ENCODE data around the gene ST6GALNAC3.

ST6GALNAC3 gene

DNA sequence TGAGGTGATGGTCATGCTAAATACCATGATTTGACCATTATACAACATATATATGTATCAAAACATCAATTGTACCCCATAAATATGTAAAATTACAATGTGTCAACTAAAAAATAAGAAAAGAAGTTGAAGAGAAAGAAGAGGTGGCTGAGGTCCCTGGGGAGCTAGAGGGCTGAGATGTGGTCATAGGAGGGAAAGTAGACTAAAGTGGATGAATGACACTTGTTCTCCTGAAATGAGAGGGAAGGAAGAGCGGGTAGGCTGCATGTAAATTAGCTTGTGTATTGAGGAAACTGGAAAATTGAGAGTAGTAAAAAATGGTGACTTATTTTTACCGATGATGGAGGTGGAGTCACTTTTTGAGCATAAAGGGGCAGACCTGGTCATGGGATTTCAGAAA, 117.0 kb downstream of the ST6GALNAC3 start:
- no peak for DNase-seq (ENCODE audit: low spot score)
- TF ChIP-seq, protein P1, sequence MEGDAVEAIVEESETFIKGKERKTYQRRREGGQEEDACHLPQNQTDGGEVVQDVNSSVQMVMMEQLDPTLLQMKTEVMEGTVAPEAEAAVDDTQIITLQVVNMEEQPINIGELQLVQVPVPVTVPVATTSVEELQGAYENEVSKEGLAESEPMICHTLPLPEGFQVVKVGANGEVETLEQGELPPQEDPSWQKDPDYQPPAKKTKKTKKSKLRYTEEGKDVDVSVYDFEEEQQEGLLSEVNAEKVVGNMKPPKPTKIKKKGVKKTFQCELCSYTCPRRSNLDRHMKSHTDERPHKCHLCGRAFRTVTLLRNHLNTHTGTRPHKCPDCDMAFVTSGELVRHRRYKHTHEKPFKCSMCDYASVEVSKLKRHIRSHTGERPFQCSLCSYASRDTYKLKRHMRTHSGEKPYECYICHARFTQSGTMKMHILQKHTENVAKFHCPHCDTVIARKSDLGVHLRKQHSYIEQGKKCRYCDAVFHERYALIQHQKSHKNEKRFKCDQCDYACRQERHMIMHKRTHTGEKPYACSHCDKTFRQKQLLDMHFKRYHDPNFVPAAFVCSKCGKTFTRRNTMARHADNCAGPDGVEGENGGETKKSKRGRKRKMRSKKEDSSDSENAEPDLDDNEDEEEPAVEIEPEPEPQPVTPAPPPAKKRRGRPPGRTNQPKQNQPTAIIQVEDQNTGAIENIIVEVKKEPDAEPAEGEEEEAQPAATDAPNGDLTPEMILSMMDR (IDR thresholded peaks at IDR 0.05; ENCODE audit: borderline replicate concordance, control extremely low read depth, extremely low read depth, insufficient read depth, missing control alignments): no peak
- in situ Hi-C loops (cut with MboI; ENCODE audit: low sequenced_read_pairs, unreplicated experiment): no loop called here

DNA sequence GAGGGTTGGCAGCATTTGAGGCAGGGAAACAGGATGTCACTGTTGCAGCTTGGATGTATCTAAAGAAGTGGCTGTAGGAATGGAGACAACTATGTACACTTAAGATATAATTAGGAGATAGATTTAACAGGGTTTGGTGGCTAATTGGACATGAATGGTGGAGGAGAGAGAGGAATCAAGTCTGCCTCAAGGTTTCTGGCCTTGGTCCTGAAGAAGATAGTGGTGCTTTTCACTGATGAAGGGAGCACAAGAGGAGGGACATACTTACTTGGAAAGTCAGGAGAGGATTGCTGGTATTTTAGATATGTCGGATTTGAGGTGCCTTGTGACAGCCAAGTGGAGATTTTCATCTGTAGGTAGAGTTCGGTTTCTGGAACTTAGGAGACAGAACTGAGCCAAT, 123.9 kb downstream of the ST6GALNAC3 start:
- TF ChIP-seq, protein P1 (IDR thresholded peaks at IDR 0.05; ENCODE audit: borderline replicate concordance, control extremely low read depth, extremely low read depth, insufficient read depth, missing control alignments): no peak
- no peak for DNase-seq (ENCODE audit: low spot score)
- in situ Hi-C loops (cut with MboI; ENCODE audit: low sequenced_read_pairs, unreplicated experiment): no loop called here

DNA sequence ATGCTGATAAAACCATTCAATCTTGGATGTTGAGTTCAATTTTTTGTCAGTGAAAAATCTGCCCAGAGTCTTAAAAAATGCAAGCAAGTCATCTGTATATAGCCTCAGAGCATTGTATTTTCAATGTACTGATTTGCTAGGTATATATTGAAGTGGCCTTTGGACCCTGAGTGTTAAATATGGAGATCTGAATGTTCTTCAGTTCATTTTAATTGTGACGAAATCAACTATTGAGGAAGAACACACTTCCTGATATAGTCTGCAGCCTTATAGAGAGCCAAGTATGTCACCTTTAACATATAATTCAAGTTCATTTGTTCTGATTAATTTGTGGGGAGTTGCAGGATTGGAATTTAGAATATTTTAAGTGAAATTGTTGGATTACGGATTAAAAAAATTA, 128.1 kb downstream of the ST6GALNAC3 start:
- in situ Hi-C loops (cut with MboI; ENCODE audit: low sequenced_read_pairs, unreplicated experiment): no loop called here
- DNase-seq (ENCODE audit: low spot score): no peak
- TF ChIP-seq, protein P1 (IDR thresholded peaks at IDR 0.05; ENCODE audit: borderline replicate concordance, control extremely low read depth, extremely low read depth, insufficient read depth, missing control alignments): no peak

- TF ChIP-seq, protein P1 (IDR thresholded peaks at IDR 0.05; ENCODE audit: borderline replicate concordance, control extremely low read depth, extremely low read depth, insufficient read depth, missing control alignments): no peak
- DNase-seq (ENCODE audit: low spot score): no peak
- in situ Hi-C loops (cut with MboI; ENCODE audit: low sequenced_read_pairs, unreplicated experiment): no loop called here
Observed at GRCh38 chr1:76203127-76203526, 128.6 kb downstream of the ST6GALNAC3 start.

- in situ Hi-C loops (cut with MboI; ENCODE audit: low sequenced_read_pairs, unreplicated experiment): no loop called here
- TF ChIP-seq, protein P1 (IDR thresholded peaks at IDR 0.05; ENCODE audit: borderline replicate concordance, control extremely low read depth, extremely low read depth, insufficient read depth, missing control alignments): no peak
- DNase-seq (ENCODE audit: low spot score): no peak
Observed at GRCh38 chr1:76209238-76209637, 134.7 kb downstream of the ST6GALNAC3 start.

DNA sequence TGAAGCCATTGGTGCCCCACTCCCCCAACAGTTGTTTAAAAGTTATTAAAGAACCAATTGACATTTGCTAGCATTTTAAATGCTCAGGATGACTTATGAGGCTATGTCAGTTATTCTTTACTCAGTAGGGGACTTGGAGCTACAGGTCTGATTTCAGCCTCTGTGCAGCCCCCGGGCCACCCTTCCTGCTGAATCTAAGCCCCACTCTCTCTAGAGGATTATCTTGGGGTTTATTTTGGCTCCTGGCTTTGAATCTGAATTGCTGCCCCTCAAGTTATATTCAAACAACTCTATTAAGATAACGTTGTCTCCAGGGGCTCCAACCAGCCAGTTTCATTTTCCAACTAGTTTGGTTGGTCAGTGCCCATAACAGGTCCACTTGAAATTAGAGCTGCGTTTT, 135.1 kb downstream of the ST6GALNAC3 start:
- no peak for DNase-seq (ENCODE audit: low spot score)
- in situ Hi-C loops (cut with MboI; ENCODE audit: low sequenced_read_pairs, unreplicated experiment): no loop called here
- TF ChIP-seq, protein P1 (IDR thresholded peaks at IDR 0.05; ENCODE audit: borderline replicate concordance, control extremely low read depth, extremely low read depth, insufficient read depth, missing control alignments): no peak

DNA sequence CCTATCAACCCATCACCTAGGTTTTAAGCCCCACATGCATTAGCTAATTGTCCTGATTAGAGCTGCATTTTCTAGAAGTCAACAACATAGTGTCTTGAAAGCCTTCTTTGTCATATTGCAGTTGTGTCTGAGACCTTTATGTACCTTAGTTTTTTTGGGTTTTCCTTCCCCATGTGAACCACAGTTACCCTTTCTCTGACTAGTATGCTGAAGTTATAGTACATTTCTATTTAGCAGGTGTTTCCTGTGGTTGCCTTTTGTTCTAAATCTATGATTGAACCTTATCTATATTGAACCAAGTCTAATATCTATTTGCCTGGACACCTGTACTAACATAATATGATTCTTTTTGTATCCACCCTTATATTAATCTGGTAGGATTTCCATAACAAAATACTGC, 135.6 kb downstream of the ST6GALNAC3 start:
- DNase-seq (ENCODE audit: low spot score): no peak
- TF ChIP-seq, protein P1 (IDR thresholded peaks at IDR 0.05; ENCODE audit: borderline replicate concordance, control extremely low read depth, extremely low read depth, insufficient read depth, missing control alignments): no peak
- in situ Hi-C loops (cut with MboI; ENCODE audit: low sequenced_read_pairs, unreplicated experiment): no loop called here
